Kidney (tissue), 14 donors: ENCODE results near the gene ROR2. TPM values are rescaled to one million over a fixed set of nuclear protein-coding genes. Genes with fewer than 3 reads are reported as not detected.

ENCODE experiments used
- DNase-seq, 5 donors: peaks; one replicate each; pipeline ENCODE4 v3.0.0-alpha.2; 2013 to 2020
- FAIRE-seq: peaks from 2 replicates; lab custom pipeline; 2012; peaks lifted over from hg19 to GRCh38; lab: Jason Lieb, UNC
- H3K27ac ChIP-seq, 2 donors: one replicate each; pipeline ENCODE4 v1.7.0; 2013; ENCODE audit warnings: low read depth in 2 of 2, low read length in 2 of 2, inconsistent platforms in 1 of 2
- H3K27me3 ChIP-seq: one replicate; pipeline ENCODE4 v1.7.1; 2013; ENCODE audit warnings: low read length, inconsistent platforms; ENCODE audit not compliant: control insufficient read depth, insufficient read depth
- H3K36me3 ChIP-seq, 3 donors: one replicate each; pipeline versions ENCODE4 v1.7.0 to v1.7.1; 2013; ENCODE audit warnings: low read length in 3 of 3, control low read depth in 1 of 3, inconsistent platforms in 1 of 3; ENCODE audit not compliant: insufficient read depth in 3 of 3, control insufficient read depth in 2 of 3
- H3K4me1 ChIP-seq, 3 donors: one replicate each; pipeline versions ENCODE4 v1.7.0 to v1.7.1; 2013; ENCODE audit warnings: low read length in 3 of 3, inconsistent platforms in 1 of 3, low read depth in 1 of 3; ENCODE audit not compliant: control insufficient read depth in 2 of 3, insufficient read depth in 2 of 3
- H3K4me3 ChIP-seq, 3 donors: one replicate each; pipeline versions ENCODE4 v1.7.0 to v1.8.1; 2013; ENCODE audit warnings: low read length in 3 of 3, control low read depth in 1 of 3, inconsistent platforms in 1 of 3
- H3K9ac ChIP-seq, 3 donors: one replicate each; pipeline versions ENCODE4 v1.7.0 to v1.7.1; 2013; ENCODE audit warnings: low read length in 3 of 3, control low read depth in 1 of 3, inconsistent platforms in 1 of 3
- H3K9me3 ChIP-seq, 3 donors: one replicate each; pipeline versions ENCODE4 v1.7.0 to v1.7.1; 2013; ENCODE audit warnings: low read length in 3 of 3, control low read depth in 1 of 3, inconsistent platforms in 1 of 3; ENCODE audit not compliant: control insufficient read depth in 2 of 3, insufficient read depth in 1 of 3
- intact Hi-C: fragments of 100-400 bp; cut with DNase I; formaldehyde crosslinking; loops from one replicate; pipeline ENCODE4 v1.11.1; 2022
- polyA plus RNA-seq: library from polyadenylated mRNA; stranded (reverse); fragments of 350-450 nt; fragmentation: Illumina TruSeq; extraction: RNeasy Lipid Tissue Mini Kit (QIAGEN cat#74804); gene quantifications from one replicate; pipeline ENCODE4 v1.2.3, GENCODE V29; 2014; ENCODE audit warnings: low read depth, low replicate concordance; ENCODE audit not compliant: insufficient read depth
- total RNA-seq: library from RNA; stranded (reverse); fragmentation: NEBNext Ultra II Directional; extraction: Animal tissue kit (Norgen Biotek cat#: 25700); gene quantifications from one replicate; pipeline ENCODE4 v1.2.1, GENCODE V29; 2021
- TF ChIP-seq, protein P1 (sequence below): IDR thresholded peaks from 3 replicates; pipeline ENCODE4 v1.5.1; 2012; ENCODE audit warnings: mild to moderate bottlenecking, moderate library complexity, borderline replicate concordance; ENCODE audit not compliant: insufficient read depth; ENCODE audit errors: extremely low read depth
- donor health status: control.
- donor health status: control.
- donor health status: control.
- donor health status: control.
- donor health status: control.
- donor health status: DM: yes; HTN: yes; CAD: no.
- donor health status: Normal renal cell carcinoma (clear cell type).

Gene ROR2
- total and polyA plus RNA-seq, 2 donors from 2014 or later = 1.5 to 5.7 TPM

DNA sequence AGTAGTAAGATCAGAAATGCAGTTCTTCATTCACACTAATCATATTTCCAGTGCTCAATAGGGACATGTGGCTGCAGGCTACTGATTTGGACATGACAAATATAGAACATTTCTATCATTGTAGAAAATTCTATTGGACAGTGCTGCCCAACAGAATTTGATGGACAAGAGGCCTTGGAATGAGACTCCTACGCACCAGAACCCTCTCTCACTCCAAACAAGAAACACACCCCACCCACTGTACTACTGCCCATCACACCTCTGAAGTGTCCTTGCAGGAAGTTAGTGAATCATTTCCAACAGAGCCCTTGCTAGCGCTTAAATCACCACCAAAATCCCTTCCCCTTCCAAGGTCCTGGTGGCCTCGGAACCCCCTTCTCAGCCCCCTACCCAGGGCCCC lies 66.5 kb downstream of the ROR2 start:
- FAIRE-seq (no peak), DNase-seq (no peak)
- TF ChIP-seq, protein P1, sequence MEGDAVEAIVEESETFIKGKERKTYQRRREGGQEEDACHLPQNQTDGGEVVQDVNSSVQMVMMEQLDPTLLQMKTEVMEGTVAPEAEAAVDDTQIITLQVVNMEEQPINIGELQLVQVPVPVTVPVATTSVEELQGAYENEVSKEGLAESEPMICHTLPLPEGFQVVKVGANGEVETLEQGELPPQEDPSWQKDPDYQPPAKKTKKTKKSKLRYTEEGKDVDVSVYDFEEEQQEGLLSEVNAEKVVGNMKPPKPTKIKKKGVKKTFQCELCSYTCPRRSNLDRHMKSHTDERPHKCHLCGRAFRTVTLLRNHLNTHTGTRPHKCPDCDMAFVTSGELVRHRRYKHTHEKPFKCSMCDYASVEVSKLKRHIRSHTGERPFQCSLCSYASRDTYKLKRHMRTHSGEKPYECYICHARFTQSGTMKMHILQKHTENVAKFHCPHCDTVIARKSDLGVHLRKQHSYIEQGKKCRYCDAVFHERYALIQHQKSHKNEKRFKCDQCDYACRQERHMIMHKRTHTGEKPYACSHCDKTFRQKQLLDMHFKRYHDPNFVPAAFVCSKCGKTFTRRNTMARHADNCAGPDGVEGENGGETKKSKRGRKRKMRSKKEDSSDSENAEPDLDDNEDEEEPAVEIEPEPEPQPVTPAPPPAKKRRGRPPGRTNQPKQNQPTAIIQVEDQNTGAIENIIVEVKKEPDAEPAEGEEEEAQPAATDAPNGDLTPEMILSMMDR = no peak
- intact Hi-C loops = no loop called here
- Histone ChIP-seq H3K4me3 (no peak overlapping the region), H3K9me3 (no peaks in the 10 kb centered on the region), H3K9ac (no peak overlapping the region), H3K27ac (no peak overlapping the region), H3K4me1 (peaks cover 0 to 2% (median 0%) of the 10 kb centered on the region in 3 donors), H3K27me3 (no peaks in the 10 kb centered on the region), H3K36me3 (no peaks in the 10 kb centered on the region)

DNA sequence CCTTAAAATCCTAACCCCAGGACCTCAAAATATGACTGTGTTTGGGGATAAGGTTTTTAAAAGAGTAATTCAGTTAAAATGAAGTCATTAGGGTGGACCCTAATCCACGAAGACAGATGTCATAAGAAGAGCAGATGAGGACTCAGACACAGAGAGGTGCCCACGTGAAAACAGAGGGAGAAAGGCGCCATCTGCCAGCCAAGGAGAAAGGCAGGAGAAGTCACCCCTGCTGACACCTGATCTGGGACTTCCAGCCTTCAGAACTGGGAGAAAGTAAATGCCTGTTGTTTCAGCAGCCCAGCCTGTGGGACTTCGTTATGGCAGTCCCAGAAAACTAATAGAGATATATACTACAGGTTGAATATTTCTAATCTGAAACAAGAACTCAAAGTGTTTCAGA lies 67.4 kb downstream of the ROR2 start:
- no peaks in the 10 kb centered on the region for H3K4me1 ChIP-seq
- H3K9me3 ChIP-seq = no peaks in the 10 kb centered on the region
- H3K27me3 ChIP-seq = no peaks in the 10 kb centered on the region
- TF ChIP-seq, protein P1 = no peak
- FAIRE-seq = no peak
- intact Hi-C loops = no loop called here
- no peak for DNase-seq
- no peak overlapping the region for H3K9ac ChIP-seq
- no peak overlapping the region for H3K4me3 ChIP-seq
- H3K36me3 ChIP-seq = no peaks in the 10 kb centered on the region
- H3K27ac ChIP-seq = no peak overlapping the region

DNA sequence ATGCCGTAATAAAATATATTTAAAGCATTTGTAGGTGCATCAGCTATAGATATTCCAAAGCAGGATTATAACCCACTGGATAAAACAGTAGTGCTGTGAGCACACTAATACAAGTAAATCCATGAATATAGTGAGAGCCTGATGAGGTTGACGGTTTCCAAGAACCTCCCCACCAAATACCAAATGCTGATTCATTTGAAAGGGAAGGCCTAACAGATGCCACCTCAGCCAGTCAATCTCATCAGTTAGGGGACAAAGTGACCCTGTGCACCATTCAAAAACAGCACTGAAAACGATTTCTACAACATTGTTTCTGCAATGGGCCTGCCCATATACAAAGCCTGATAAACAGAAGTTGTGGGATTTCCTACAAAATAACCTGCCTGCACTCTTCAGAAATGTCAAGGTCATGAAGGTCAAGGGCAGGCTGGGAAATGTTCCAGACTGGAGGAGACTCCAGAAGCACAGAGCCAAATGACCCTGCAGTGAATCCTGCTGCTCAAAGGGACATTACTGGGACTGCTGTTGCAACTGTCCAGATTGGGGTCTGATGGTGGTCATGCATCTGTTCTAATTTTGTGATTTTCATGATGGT lies 69.6 kb downstream of the ROR2 start:
- H3K9ac ChIP-seq = no peak overlapping the region
- no peak overlapping the region for H3K4me3 ChIP-seq
- TF ChIP-seq, protein P1 = no peak
- no peaks in the 10 kb centered on the region for H3K9me3 ChIP-seq
- H3K36me3 ChIP-seq = no peaks in the 10 kb centered on the region
- DNase-seq (no peak), FAIRE-seq (no peak)
- intact Hi-C loops = no loop called here
- no peaks in the 10 kb centered on the region for H3K4me1 ChIP-seq
- no peaks in the 10 kb centered on the region for H3K27me3 ChIP-seq
- no peak overlapping the region for H3K27ac ChIP-seq

DNA sequence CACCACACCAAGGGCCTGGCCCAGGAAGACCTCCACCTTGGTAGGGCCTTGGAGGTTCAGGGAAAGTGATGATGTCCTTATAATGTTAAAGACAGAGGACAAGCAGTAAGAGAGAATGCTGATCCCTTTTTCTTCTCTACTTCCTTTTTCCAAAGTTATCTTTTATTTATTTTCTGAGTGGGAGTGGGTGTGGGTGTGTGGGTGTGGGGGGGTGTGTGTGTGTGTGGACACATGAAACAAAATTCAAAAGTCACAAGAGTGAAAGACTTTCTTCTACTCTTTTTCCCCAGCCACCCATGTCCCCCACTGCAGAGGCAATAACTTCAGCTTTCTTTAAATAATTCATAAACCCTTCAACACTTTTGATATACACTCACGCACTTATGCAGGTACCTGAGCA lies 70.8 kb downstream of the ROR2 start:
- FAIRE-seq (no peak), DNase-seq (no peak)
- no peaks in the 10 kb centered on the region for H3K4me1 ChIP-seq
- H3K27ac ChIP-seq = no peak overlapping the region
- H3K9ac ChIP-seq = no peak overlapping the region
- TF ChIP-seq, protein P1 = no peak
- no peak overlapping the region for H3K4me3 ChIP-seq
- H3K27me3 ChIP-seq = no peaks in the 10 kb centered on the region
- intact Hi-C loops = no loop called here
- H3K36me3 ChIP-seq = no peaks in the 10 kb centered on the region
- H3K9me3 ChIP-seq = no peaks in the 10 kb centered on the region
